Nephron progenitor cell (in vitro differentiated cells): Measurements from ENCODE around the gene NOP53.
"Not testable (repeated sequence)": the region's sequence is repeated elsewhere in the genome, so short reads cannot be mapped to it uniquely, and the experiment has no call there.

Experiments
- DNase-seq: peaks from one replicate; pipeline ENCODE4 v3.0.0; 2021
- H3K27ac Mint-ChIP-seq: 2 replicates; pipeline ENCODE4 v1.8.0; 2021; ENCODE audit warnings: mild to moderate bottlenecking, moderate library complexity, mixed read lengths
- H3K27me3 Mint-ChIP-seq: 2 replicates; pipeline ENCODE4 v1.8.0; 2021; ENCODE audit warnings: mild to moderate bottlenecking, low read depth, mixed read lengths; ENCODE audit not compliant: poor library complexity
- H3K36me3 Mint-ChIP-seq: 2 replicates; pipeline ENCODE4 v1.8.0; 2021; ENCODE audit warnings: low read depth, mixed read lengths
- H3K4me1 Mint-ChIP-seq: 2 replicates; pipeline ENCODE4 v1.8.0; 2021; ENCODE audit warnings: mixed read lengths
- H3K4me3 Mint-ChIP-seq: 2 replicates; pipeline ENCODE4 v1.8.0; 2021; ENCODE audit warnings: mild to moderate bottlenecking, moderate library complexity, mixed read lengths
- H3K9me3 Mint-ChIP-seq: 2 replicates; pipeline ENCODE4 v1.8.0; 2021; ENCODE audit warnings: mild to moderate bottlenecking, moderate library complexity, mixed read lengths
- TF ChIP-seq, protein P1 (sequence below): fragments of 200-600 bp; sonication (generic); IDR thresholded peaks from 2 replicates; pipeline ENCODE4 v1.5.0; 2021; ENCODE audit warnings: antibody characterized with exemption

NOP53 gene

DNA sequence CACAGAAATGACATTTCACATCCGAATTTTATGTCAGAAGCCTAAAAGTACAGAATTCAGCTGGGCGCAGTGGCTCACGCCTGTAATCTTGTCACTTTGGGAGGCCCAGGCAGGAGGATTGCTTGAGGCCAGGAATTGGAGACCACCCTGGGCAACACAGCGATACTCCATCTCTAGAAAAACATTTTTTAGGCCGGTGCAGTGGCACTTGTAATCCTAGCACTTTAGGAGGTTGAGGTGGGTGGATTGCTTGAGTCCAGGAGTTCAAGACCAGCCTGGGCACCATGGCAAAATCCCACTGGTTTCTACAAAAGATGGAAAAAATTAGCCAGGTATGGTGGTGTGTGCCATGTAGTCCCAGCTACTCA is 15.3 kb downstream of the NOP53 start:
- no peaks in the 10 kb centered on the region for H3K27me3 Mint-ChIP-seq
- H3K4me1 Mint-ChIP-seq = peaks cover 10% of the 10 kb centered on the region
- H3K4me3 Mint-ChIP-seq = no peak overlapping the region
- no peak for DNase-seq
- peaks cover 34% of the 10 kb centered on the region for H3K36me3 Mint-ChIP-seq
- H3K9me3 Mint-ChIP-seq = no peaks in the 10 kb centered on the region
- TF ChIP-seq, protein P1, sequence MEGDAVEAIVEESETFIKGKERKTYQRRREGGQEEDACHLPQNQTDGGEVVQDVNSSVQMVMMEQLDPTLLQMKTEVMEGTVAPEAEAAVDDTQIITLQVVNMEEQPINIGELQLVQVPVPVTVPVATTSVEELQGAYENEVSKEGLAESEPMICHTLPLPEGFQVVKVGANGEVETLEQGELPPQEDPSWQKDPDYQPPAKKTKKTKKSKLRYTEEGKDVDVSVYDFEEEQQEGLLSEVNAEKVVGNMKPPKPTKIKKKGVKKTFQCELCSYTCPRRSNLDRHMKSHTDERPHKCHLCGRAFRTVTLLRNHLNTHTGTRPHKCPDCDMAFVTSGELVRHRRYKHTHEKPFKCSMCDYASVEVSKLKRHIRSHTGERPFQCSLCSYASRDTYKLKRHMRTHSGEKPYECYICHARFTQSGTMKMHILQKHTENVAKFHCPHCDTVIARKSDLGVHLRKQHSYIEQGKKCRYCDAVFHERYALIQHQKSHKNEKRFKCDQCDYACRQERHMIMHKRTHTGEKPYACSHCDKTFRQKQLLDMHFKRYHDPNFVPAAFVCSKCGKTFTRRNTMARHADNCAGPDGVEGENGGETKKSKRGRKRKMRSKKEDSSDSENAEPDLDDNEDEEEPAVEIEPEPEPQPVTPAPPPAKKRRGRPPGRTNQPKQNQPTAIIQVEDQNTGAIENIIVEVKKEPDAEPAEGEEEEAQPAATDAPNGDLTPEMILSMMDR = no peak
- no peak overlapping the region for H3K27ac Mint-ChIP-seq

DNA sequence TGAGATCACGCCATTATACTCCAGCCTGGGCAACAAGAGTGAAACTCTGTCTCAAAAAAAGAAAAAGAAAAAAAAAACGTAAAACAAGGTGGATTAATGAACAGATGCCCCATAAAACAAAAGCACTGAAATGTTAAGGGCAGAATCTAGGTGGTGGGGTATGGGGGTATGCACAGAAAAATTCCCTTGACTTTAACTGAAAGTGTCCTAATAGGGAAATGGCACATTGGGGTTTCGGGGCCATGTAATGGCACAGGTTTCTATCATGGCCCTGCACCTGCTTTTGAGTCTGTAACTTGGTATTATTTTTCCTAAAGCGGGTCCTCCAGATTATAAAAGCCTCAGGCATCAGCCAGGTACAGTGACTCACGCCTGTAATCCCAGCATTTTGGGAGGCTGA is 16.2 kb downstream of the NOP53 start:
- TF ChIP-seq, protein P1 = no peak

DNA sequence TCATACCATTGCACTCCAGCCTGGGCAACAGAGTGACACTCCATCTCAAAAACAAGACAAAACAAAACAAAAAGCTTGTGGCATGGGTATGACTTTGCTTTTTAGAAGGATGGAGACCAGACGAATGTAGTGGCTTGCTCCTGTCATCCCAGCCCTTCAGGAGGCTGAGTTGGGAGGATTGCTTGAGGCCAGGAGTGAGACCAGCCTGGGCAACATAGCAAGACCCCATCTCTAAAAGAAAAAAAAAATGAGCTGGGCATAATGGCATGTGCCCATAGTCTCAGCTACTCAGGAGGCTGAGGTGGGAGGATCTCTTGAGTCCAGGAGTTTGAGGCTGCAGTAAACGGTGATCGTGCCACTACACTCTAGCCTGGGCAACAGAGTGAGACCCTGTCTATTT is 16.8 kb downstream of the NOP53 start:
- Mint-ChIP-seq H3K27me3 (peaks cover 5% of the 10 kb centered on the region), H3K9me3 (no peaks in the 10 kb centered on the region), H3K4me3 (no peak overlapping the region), H3K36me3 (peaks cover 28% of the 10 kb centered on the region), H3K27ac (no peak overlapping the region), H3K4me1 (peaks cover 13% of the 10 kb centered on the region)
- DNase-seq = no peak
- TF ChIP-seq, protein P1 = no peak

More for the DNA sequence above, 16.2 kb downstream of the NOP53 start:
- Mint-ChIP-seq H3K36me3 (peaks cover 34% of the 10 kb centered on the region), H3K4me1 (peaks cover 13% of the 10 kb centered on the region), H3K9me3 (no peaks in the 10 kb centered on the region), H3K27ac (peak overlapping the region; percentile 68), H3K27me3 (no peaks in the 10 kb centered on the region), H3K4me3 (no peak overlapping the region)
- no peak for DNase-seq

DNA sequence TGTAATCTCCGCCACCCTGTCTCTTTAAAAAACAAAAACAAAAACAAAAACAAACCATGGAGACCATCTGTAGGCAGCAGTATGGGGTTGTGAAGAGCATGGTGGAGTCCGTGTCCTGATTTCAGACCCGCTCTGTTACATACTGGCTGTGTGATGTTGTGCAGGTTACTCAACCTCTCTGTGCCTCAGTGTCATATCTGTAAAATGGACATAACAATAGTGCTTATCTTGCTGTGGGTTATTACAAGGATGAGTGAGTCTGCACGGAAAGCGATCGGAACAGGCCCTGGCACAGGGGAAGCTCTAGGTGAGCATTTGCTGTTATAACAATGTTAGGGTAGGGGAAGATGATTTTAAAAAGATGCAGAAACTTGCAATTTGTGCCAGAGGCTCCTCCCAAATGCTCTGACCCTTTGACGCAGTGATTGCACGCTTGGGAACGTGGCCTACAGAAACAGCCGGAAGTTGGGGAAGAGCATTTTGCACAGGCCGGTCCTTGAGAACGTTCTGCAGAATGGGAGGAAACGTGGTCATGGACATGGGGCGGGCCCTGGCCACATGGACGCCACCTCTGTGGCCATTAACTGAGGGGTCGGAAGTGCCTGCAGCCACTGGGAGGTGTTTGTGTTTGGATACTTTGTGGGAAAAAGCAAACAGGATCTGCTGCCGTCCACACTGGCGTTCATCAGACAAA is 17.4 kb downstream of the NOP53 start:
- TF ChIP-seq, protein P1 = no peak
- Mint-ChIP-seq H3K36me3 (peaks cover 22% of the 10 kb centered on the region), H3K9me3 (no peaks in the 10 kb centered on the region), H3K4me1 (peaks cover 13% of the 10 kb centered on the region), H3K27me3 (peaks cover 7% of the 10 kb centered on the region), H3K4me3 (no peak overlapping the region), H3K27ac (no peak overlapping the region)
- DNase-seq = no peak

DNA sequence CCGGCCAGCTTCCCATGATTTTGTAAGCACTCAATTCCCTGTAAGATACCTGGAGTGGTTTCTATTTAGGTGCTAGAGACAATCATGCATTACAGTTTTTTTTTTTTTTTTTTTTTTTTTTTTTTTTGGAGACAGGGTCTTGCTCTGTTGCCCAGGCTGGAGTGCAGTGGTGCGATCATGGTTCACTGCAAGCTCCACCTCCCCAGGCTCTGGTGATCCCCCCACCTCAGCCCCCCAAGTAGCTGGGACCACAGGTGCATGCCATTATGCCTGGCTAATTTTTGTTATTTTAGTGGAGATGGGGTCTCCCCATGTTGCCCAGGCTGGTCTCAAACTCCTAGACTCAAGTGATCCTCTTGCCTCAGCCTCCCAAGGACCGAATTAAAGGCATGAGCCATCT is 19.4 kb downstream of the NOP53 start:
- H3K27me3 Mint-ChIP-seq = peaks cover 10% of the 10 kb centered on the region
- H3K9me3 Mint-ChIP-seq, DNase-seq, H3K36me3 Mint-ChIP-seq, H3K27ac Mint-ChIP-seq, H3K4me3 Mint-ChIP-seq: not testable (repeated sequence)
- H3K4me1 Mint-ChIP-seq = peaks cover 13% of the 10 kb centered on the region

DNA sequence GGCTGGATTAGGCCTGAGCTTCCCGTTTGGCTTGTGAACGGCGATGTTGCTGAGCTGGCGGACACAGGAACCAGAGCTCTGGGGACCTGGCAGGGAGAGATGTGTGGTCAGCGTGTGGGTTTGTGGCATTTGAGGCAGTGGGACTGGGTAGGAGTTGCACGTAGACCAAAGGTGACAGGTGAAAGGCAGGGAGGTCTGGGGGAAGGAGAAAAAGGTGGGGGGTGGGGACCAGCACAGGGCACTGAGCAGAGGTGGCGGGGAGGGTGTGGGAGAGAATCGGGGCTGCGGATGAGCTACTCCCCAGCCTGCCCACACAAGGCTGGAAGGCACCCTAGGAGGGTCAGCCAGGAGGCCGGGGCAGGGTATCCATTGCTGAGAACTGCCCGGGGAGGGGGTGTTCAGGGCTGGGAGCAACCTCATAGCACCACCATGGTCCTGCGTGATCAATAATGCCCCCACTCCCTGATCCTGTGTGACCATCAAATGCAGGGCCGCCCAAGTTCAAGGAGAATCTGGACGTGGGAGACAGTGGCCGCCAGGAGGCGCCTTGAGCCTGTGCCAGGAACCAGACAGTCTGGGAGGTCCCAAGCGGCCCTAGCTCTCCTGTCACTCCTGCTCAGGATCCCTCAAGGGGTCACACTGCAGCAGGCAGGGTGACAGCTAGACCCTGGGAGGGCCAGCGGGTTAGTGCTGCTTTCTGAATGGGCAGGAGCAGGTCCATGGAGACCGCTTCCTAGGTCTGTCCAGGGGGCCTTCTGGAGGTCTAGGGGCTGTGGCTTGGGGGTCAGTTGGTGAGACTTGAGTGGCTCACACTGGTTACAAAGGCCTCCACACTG is 20.4 kb downstream of the NOP53 start:
- peaks cover 21% of the 10 kb centered on the region for H3K4me1 Mint-ChIP-seq
- TF ChIP-seq, protein P1 = peak; percentile 85
- peaks cover 16% of the 10 kb centered on the region for H3K27me3 Mint-ChIP-seq
- no peak overlapping the region for H3K4me3 Mint-ChIP-seq
- H3K27ac Mint-ChIP-seq = no peak overlapping the region
- H3K9me3 Mint-ChIP-seq = no peaks in the 10 kb centered on the region
- DNase-seq = peak; percentile 81
- no peaks in the 10 kb centered on the region for H3K36me3 Mint-ChIP-seq
